Type B pancreatic cell (in vitro differentiated cells): ENCODE results near the gene RNF227. TPM values are rescaled to one million over a fixed set of nuclear protein-coding genes. Genes with fewer than 3 reads are reported as not detected.

Experiments used
- DNase-seq: peaks from one replicate; pipeline ENCODE4 v3.0.0; 2021; ENCODE audit warnings: mixed read lengths; ENCODE audit not compliant: unreplicated experiment; ENCODE audit errors: extremely low spot score
- H3K27ac Mint-ChIP-seq: 2 replicates; pipeline ENCODE4 v1.8.0; 2021; ENCODE audit warnings: mild to moderate bottlenecking, mixed read lengths
- H3K27me3 Mint-ChIP-seq: 2 replicates; pipeline ENCODE4 v1.8.0; 2021; ENCODE audit warnings: mixed read lengths
- H3K36me3 Mint-ChIP-seq: 2 replicates; pipeline ENCODE4 v1.8.0; 2021; ENCODE audit warnings: mixed read lengths
- H3K4me1 Mint-ChIP-seq: one replicate; pipeline ENCODE4 v1.8.0; 2021; ENCODE audit warnings: mixed read lengths; ENCODE audit not compliant: unreplicated experiment
- H3K4me3 Mint-ChIP-seq: 2 replicates; pipeline ENCODE4 v1.8.0; 2021; ENCODE audit warnings: mild to moderate bottlenecking, mixed read lengths
- H3K9me3 Mint-ChIP-seq: 2 replicates; pipeline ENCODE4 v1.8.0; 2021; ENCODE audit warnings: mixed read lengths
- total RNA-seq: library from RNA; stranded (reverse); gene quantifications from 2 replicates; pipeline ENCODE4 v1.2.1, GENCODE V29; 2021; ENCODE audit warnings: low replicate concordance
- TF ChIP-seq, protein P1 (sequence below): fragments of 200-600 bp; sonication (generic); conservative IDR thresholded peaks from 2 replicates; pipeline ENCODE4 v1.5.0; 2021; ENCODE audit warnings: antibody characterized with exemption, mild to moderate bottlenecking

Gene RNF227
- total RNA-seq, 1 donor from 2014 or later: 3.3 TPM

DNA sequence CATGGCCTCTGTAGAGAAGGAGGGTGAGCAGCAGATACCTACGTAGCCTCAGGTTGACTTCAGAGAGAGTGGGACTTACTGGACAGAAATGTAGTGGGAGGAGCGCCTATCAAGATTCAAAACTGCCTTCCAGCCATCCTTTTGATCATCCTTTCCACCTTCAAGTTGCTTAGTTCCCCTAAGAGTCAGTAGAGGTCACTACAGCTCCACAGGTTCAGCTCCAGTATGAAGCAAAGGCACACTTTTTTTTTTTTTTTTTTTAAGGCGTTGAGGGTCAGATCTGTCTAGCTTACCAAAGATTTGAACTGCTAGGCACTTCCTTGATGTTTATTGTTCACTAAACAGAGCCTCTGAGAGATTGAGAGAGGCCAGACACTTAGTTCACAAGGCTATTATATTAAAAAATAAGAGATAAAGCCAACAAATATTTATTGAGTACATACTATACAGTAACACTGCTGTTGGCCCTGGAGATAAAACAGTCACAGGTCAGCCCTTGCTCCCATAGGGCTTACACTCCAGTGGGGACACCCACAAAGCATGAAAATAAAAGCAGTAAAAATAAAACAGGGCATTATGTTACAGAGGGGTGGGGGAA, 3.1 kb downstream of the RNF227 start:
- no peak for DNase-seq
- peak overlapping the region; percentile 68 for H3K27ac Mint-ChIP-seq
- H3K4me3 Mint-ChIP-seq: peak overlapping the region; percentile 64

DNA sequence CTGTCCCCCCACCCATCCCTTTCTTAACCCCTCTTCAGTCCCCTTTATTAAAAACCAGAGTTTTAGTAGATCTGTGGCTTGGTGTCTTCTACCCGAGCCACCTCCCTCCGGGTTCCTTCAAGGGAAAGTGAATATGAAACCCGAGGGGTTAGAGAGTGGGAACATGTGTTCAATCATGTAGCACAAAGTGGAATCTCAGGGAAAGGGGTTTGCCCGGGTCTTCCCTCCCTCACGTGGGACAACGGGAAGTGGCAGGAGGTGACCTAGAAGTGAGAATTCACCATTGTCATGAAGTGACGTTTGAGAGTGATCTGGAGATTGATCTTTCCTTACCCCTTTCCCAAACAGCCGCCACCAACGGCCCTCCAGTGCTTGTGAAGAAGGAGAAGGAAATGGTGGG, 5.0 kb downstream of the RNF227 start:
- TF ChIP-seq, protein P1, sequence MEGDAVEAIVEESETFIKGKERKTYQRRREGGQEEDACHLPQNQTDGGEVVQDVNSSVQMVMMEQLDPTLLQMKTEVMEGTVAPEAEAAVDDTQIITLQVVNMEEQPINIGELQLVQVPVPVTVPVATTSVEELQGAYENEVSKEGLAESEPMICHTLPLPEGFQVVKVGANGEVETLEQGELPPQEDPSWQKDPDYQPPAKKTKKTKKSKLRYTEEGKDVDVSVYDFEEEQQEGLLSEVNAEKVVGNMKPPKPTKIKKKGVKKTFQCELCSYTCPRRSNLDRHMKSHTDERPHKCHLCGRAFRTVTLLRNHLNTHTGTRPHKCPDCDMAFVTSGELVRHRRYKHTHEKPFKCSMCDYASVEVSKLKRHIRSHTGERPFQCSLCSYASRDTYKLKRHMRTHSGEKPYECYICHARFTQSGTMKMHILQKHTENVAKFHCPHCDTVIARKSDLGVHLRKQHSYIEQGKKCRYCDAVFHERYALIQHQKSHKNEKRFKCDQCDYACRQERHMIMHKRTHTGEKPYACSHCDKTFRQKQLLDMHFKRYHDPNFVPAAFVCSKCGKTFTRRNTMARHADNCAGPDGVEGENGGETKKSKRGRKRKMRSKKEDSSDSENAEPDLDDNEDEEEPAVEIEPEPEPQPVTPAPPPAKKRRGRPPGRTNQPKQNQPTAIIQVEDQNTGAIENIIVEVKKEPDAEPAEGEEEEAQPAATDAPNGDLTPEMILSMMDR: no peak
- H3K27me3 Mint-ChIP-seq: no peaks in the 10 kb centered on the region
- no peak overlapping the region for H3K27ac Mint-ChIP-seq
- peaks cover 28% of the 10 kb centered on the region for H3K36me3 Mint-ChIP-seq
- H3K4me3 Mint-ChIP-seq: no peak overlapping the region
- peaks cover 19% of the 10 kb centered on the region for H3K4me1 Mint-ChIP-seq
- no peak for DNase-seq
- no peaks in the 10 kb centered on the region for H3K9me3 Mint-ChIP-seq

More for the DNA sequence above, 3.1 kb downstream of the RNF227 start:
- no peaks in the 10 kb centered on the region for H3K27me3 Mint-ChIP-seq
- TF ChIP-seq, protein P1: peak; percentile 80
- no peaks in the 10 kb centered on the region for H3K9me3 Mint-ChIP-seq
- H3K4me1 Mint-ChIP-seq: peaks cover 24% of the 10 kb centered on the region
- H3K36me3 Mint-ChIP-seq: peaks cover 29% of the 10 kb centered on the region

DNA sequence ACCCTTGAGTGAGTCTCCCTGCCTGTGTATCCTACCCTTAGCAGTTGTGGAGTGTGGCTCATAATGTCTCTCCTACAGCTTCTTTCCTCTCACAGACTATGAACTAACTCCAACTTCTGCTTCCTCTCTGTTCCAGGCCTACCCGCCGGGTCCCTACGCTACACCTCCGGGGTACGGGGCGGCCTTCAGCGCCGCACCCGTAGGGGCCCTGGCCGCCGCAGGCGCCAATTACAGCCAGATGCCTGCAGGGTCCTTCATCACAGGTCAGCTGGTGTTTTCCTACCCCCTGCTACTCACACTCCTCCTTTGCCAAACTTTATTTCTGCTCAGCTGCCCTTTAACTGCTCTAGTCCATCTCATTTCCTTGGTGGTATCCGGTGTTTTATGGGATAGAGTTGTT, 5.4 kb downstream of the RNF227 start:
- Mint-ChIP-seq H3K9me3 (no peaks in the 10 kb centered on the region), H3K27me3 (no peaks in the 10 kb centered on the region), H3K4me3 (no peak overlapping the region), H3K4me1 (peaks cover 19% of the 10 kb centered on the region), H3K36me3 (peaks cover 28% of the 10 kb centered on the region), H3K27ac (no peak overlapping the region)
- TF ChIP-seq, protein P1: no peak
- DNase-seq: no peak

DNA sequence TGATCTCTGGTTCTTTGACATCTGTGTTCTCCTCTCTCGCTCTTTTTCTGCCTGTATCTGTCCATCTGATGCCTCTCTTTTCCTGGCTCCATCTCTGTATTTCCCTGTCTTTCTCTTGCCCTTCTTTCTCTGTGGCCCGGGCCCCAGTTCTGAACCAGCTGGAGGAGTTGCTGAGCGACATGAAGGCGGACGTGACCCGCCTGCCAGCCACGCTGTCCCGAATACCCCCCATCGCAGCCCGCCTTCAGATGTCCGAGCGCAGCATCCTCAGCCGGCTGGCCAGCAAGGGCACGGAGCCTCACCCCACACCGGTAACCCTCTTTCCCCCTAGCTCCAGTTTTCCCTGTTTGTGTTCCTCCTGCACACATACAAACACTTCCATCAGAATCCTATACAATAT, 5.8 kb downstream of the RNF227 start:
- no peaks in the 10 kb centered on the region for H3K27me3 Mint-ChIP-seq
- H3K27ac Mint-ChIP-seq: peak overlapping the region; percentile 8
- H3K4me3 Mint-ChIP-seq: no peak overlapping the region
- peaks cover 32% of the 10 kb centered on the region for H3K36me3 Mint-ChIP-seq
- H3K4me1 Mint-ChIP-seq: peaks cover 16% of the 10 kb centered on the region
- no peak for DNase-seq
- TF ChIP-seq, protein P1: no peak
- H3K9me3 Mint-ChIP-seq: no peaks in the 10 kb centered on the region

DNA sequence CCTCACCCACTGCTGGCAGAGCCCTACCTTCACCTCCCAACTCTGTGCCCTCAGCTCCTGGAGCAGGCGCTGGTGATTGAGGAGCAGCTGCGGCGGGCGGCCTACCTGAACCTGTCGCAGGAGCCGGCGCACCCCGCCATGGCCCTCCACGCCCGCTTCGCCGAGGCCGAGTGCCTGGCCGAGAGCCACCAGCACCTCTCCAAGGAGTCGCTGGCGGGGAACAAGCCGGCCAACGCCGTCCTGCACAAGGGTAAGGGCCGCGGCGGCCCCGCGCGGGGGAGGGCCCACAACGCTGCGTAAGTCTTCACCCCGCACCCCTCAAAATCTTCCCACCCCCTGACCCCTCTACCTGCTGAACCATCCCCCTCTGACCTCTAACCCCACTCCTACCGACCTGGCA, 7.0 kb downstream of the RNF227 start:
- H3K36me3 Mint-ChIP-seq: peaks cover 40% of the 10 kb centered on the region

More for the DNA sequence above, 7.0 kb downstream of the RNF227 start:
- TF ChIP-seq, protein P1: no peak
- Mint-ChIP-seq H3K9me3 (no peaks in the 10 kb centered on the region), H3K4me3 (no peak overlapping the region), H3K27ac (no peak overlapping the region), H3K27me3 (no peaks in the 10 kb centered on the region), H3K4me1 (peaks cover 9% of the 10 kb centered on the region)
- DNase-seq: no peak
